Aorta (tissue), 5 donors: ENCODE measurements around the gene COQ3. TPM values are rescaled to one million over a fixed set of nuclear protein-coding genes. Genes with fewer than 3 reads are reported as not detected.

Experiments
- ATAC-seq: fragments of 200-7000 bp; cut with Tn5 transposase; one replicate; pipeline ENCODE4 v1.9.1; 2022; ENCODE audit warnings: moderate library complexity; ENCODE audit not compliant: low FRiP score
- DNase-seq, 2 donors: peaks; one replicate each; pipeline ENCODE4 v3.0.0-alpha.2; 2020
- H3K27ac ChIP-seq, 2 donors: one replicate each; pipeline ENCODE4 v1.5.1; 2013; ENCODE audit warnings: low read length in 2 of 2, mild to moderate bottlenecking in 2 of 2, moderate library complexity in 2 of 2, control low read depth in 1 of 2, inconsistent platforms in 1 of 2, low read depth in 1 of 2
- H3K27me3 ChIP-seq, 2 donors: one replicate each; pipeline ENCODE4 v1.6.1; 2013; ENCODE audit warnings: control low read depth in 1 of 2, low read length in 1 of 2, mild to moderate bottlenecking in 1 of 2, moderate library complexity in 1 of 2; ENCODE audit not compliant: insufficient read depth in 2 of 2, control insufficient read depth in 1 of 2
- H3K36me3 ChIP-seq, 2 donors: one replicate each; pipeline ENCODE4 v1.6.1; 2013; ENCODE audit warnings: control low read depth in 1 of 2, low read length in 1 of 2, mild to moderate bottlenecking in 1 of 2; ENCODE audit not compliant: insufficient read depth in 2 of 2, control insufficient read depth in 1 of 2
- H3K4me1 ChIP-seq, 2 donors: one replicate each; pipeline ENCODE4 v1.6.1; 2013; ENCODE audit warnings: low read length in 2 of 2, control low read depth in 1 of 2, mild to moderate bottlenecking in 1 of 2, moderate library complexity in 1 of 2; ENCODE audit not compliant: insufficient read depth in 2 of 2, control insufficient read depth in 1 of 2
- H3K4me3 ChIP-seq, 2 donors: one replicate each; pipeline ENCODE4 v1.5.1; 2013; ENCODE audit warnings: low read length in 2 of 2, control low read depth in 1 of 2, mild to moderate bottlenecking in 1 of 2
- H3K9me3 ChIP-seq: one replicate; pipeline ENCODE4 v1.6.1; 2013; ENCODE audit warnings: mild to moderate bottlenecking, low read length; ENCODE audit not compliant: control insufficient read depth
- WGBS, 2 donors: extraction: QIAGEN DNeasy Blood & Tissue Kit; methylation state at CpG; one replicate each; pipeline ENCODE4 v1.1.7; 2013; 5-methylcytosine and 5-hydroxymethylcytosine counted together
- intact Hi-C, 2 donors: fragments of 100-400 bp; cut with DNase I; formaldehyde crosslinking; loops; one replicate each; pipeline versions ENCODE4 v1.14.2 to v1.15.0; 2022
- polyA plus RNA-seq, 2 donors: library from polyadenylated mRNA; stranded (reverse); fragments of 200-250 nt; gene quantifications; one replicate each; pipeline ENCODE4 v1.2.3, GENCODE V29; 2013
- total RNA-seq, 2 donors: library from RNA; stranded (reverse); fragmentation: NEBNext Ultra II Directional; extraction: Animal tissue kit (Norgen Biotek cat#: 25700); gene quantifications; one replicate each; pipeline ENCODE4 v1.2.1, GENCODE V29; 2021
- donor health status: healthy with polysubstance abuse.
- donor health status: Bipolar disorder and iron deficiency.
- donor health status: DM: no; HTN: no; CAD: no.
- donor health status: DM: no; HTN: no; CAD: no.
- donor health status: DM: yes; HTN: yes; CAD: no.

Gene COQ3
- total and polyA plus RNA-seq, 4 donors, result 2.4 to 11.6 (median 5.6) TPM

DNA sequence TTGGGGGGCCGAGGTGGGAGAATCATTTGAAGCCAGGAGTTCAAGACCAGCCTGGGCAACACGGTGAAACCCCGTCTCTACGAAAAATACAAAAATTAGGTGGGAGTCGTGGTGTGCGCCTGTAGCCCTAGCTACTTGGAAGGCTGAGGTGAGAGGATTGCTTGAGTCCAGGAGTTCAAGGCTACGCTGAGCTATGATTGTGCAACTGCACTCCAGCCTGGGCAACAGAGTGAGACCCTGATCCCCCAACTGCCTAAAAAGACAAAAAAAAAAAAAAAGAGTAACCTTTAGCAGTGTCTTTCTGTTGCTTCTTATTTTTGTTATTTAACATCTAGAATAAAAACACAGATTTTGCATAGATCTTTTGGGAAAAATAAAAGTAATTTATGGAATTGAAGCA is 13.1 kb upstream of the COQ3 start:
- H3K4me3 ChIP-seq, result no peak overlapping the region
- H3K36me3 ChIP-seq, result peaks cover 2 to 12% of the 10 kb centered on the region in 2 donors
- 82% methylated on average over 7 of the region's 7 CpGs for WGBS, 2 donors
- H3K9me3 ChIP-seq, result no peaks in the 10 kb centered on the region
- H3K4me1 ChIP-seq, result no peaks in the 10 kb centered on the region
- DNase-seq, result no peak
- no peak for ATAC-seq
- intact Hi-C loops, result no loop called here
- H3K27me3 ChIP-seq, result no peaks in the 10 kb centered on the region
- no peak overlapping the region for H3K27ac ChIP-seq

DNA sequence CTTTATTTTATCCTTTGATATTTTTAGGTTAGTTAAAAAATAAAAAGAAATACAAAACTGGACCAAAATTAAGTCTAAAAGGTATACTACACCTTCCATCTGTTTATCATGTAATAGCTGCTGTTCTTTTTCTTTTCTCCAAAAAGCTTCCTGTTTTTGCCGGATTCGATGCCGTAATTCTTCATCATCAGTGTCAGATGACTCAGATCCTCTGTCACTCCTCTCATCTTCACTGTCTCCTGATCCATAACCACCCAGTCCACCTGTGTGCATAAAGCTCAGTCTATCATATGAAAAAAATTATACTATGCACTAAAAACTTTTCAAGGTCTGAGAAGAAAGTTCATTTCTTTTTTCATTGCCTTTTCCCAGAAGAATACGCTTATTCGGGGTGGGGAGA is 8.5 kb upstream of the COQ3 start:
- peaks cover 7 to 10% of the 10 kb centered on the region in 2 donors for H3K36me3 ChIP-seq
- no peaks in the 10 kb centered on the region for H3K4me1 ChIP-seq
- no peaks in the 10 kb centered on the region for H3K27me3 ChIP-seq
- H3K27ac ChIP-seq, result no peak overlapping the region
- no peaks in the 10 kb centered on the region for H3K9me3 ChIP-seq
- DNase-seq (no peak), ATAC-seq (no peak)
- 87% methylated on average over 5 of the region's 5 CpGs for WGBS, 2 donors
- intact Hi-C loops, result no loop called here
- no peak overlapping the region for H3K4me3 ChIP-seq

DNA sequence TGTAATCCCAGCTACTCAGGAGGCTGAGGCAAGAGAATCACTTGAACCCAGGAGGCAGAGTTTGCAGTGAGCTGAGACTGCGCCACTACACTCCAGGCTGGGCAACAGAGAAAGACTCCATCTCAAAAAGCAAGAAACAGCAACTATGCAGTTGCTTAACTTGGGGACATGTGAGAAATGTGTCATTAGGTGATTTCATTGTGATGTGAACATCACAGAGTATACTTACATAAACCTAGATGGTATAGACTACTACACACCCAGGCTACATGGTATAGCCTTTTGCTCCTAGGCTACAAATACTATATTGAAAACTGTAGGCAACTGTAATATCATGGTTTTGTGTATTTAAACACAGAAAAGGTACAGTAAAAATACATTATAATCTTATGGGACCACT is 3.3 kb upstream of the COQ3 start:
- Histone ChIP-seq H3K4me1 (no peaks in the 10 kb centered on the region), H3K4me3 (no peak overlapping the region), H3K27ac (no peak overlapping the region), H3K27me3 (no peaks in the 10 kb centered on the region), H3K9me3 (no peaks in the 10 kb centered on the region), H3K36me3 (peaks cover 0 to 5% of the 10 kb centered on the region in 2 donors)
- no peak for ATAC-seq
- no peak for DNase-seq
- WGBS, 2 donors, result 0 to 52% methylated on average over 1 of the region's 1 CpG
- intact Hi-C loops, result no loop called here

DNA sequence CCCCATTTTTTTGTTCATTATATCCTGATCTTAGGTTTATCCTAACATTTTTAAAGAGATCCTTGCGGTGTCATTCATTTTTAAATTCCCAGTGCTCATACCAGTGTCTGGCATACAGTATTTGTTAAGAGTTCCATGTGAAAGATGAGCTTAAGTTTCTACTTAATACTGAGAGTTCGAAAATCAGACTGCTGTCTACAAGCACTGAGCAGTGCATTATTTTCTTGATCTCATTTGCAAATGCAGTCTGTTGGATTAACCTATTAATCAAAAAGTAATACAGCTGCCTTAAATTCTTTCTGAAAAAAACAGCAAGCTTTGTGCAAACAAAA is 663 bp downstream of the COQ3 start:
- intact Hi-C loops, result no loop called here
- ATAC-seq (no peak), DNase-seq (no peak)
- Histone ChIP-seq H3K4me3 (peak overlapping the region; percentile 58 to 89), H3K27ac (no peak overlapping the region), H3K9me3 (no peaks in the 10 kb centered on the region), H3K4me1 (no peaks in the 10 kb centered on the region), H3K36me3 (no peaks in the 10 kb centered on the region), H3K27me3 (no peaks in the 10 kb centered on the region)
- WGBS, 2 donors, result 9 to 14% methylated on average over 2 of the region's 2 CpGs

DNA sequence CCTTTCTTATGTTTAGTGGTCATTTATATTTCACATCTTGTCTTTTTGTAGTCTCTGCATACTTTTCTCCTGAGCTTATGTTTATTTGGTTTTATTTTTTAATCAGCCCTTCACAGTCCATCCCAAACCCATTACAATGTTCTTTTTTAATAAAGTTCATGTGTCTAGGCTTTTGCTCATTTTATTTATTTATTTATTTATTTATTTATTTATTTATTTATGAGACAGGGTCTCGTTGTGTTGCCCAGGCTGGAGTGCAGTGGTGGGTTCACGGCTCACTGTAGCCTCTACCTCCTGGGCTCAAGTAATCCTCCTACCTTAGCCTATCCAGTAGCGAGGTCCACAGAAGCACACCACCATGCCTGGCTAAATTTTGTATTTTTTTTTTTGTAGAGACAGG is 3.1 kb downstream of the COQ3 start:
- no peak overlapping the region for H3K27ac ChIP-seq
- DNase-seq (no peak), ATAC-seq (no peak)
- H3K36me3 ChIP-seq, result no peaks in the 10 kb centered on the region
- 95% methylated on average over 3 of the region's 3 CpGs for WGBS, 2 donors
- no peaks in the 10 kb centered on the region for H3K9me3 ChIP-seq
- H3K4me1 ChIP-seq, result no peaks in the 10 kb centered on the region
- intact Hi-C loops, result no loop called here
- H3K4me3 ChIP-seq, result no peak overlapping the region
- H3K27me3 ChIP-seq, result no peaks in the 10 kb centered on the region

DNA sequence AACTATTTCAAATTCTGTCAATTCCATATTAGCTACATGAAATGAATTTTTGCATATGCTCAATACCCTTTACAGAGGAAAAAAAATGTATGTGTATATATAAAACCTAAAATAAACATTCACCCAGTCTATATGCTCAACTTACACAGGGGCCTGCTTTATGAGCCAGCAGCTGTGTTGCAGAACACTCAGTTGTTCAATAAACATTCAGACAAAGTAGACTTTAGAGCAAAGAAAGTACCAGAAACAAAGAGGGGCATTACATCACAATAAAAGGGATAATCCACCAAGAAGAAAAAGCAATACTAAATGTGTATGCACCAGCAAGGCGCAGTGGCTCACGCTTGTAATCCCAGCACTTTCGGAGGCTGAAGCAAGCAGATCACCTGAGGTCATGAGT is 9.5 kb downstream of the COQ3 start:
- intact Hi-C loops, result no loop called here
- WGBS, 2 donors, result 92 to 96% methylated on average over 3 of the region's 3 CpGs
- H3K4me3 ChIP-seq, result no peak overlapping the region
- H3K27ac ChIP-seq, result no peak overlapping the region
- no peaks in the 10 kb centered on the region for H3K27me3 ChIP-seq
- no peak for ATAC-seq
- no peaks in the 10 kb centered on the region for H3K4me1 ChIP-seq
- no peak for DNase-seq
- H3K36me3 ChIP-seq, result no peaks in the 10 kb centered on the region
- no peaks in the 10 kb centered on the region for H3K9me3 ChIP-seq

DNA sequence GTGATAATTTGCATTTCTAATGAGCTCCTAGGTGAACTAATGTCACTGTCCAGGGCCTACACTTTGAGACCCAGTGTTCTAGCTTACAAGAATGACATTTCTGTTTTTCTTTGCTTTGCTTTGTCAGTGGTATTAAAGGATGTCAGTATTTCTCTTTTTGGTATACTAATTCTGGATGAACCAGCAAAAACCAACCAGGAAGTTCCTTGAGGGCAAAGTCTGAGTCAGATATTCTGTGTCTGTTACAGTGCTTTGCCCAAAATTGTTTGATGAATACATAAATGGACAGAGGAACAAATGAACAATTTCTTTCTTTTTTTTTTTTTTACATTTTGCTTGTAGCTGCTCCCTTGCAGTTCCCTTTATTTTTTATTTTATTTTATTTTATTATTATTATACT is 15.4 kb downstream of the COQ3 start:
- no peaks in the 10 kb centered on the region for H3K4me1 ChIP-seq
- no peak overlapping the region for H3K4me3 ChIP-seq
- no peak overlapping the region for H3K27ac ChIP-seq
- intact Hi-C loops, result no loop called here
- H3K27me3 ChIP-seq, result no peaks in the 10 kb centered on the region
- no peak for ATAC-seq
- no peaks in the 10 kb centered on the region for H3K36me3 ChIP-seq
- H3K9me3 ChIP-seq, result no peaks in the 10 kb centered on the region
- DNase-seq, result no peak

DNA sequence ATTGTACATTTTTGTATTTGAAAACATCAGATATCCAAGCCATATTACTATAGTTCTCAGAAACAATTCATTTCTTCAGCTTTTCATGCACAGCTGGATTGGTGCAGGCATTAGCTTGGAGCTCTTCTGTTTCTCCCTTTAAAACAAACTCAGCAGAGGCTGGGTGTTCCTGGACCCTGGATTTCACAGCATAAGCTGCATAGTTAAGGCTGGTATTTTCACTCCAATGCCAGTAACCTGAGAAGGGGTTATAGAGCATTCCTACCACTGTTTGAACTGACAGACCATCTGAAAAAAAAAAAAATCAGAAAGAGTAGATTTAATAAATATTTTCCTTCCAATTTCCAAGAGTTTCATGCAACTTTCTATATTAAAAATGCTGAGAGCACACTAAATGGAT is 24.5 kb downstream of the COQ3 start:
- ATAC-seq (no peak), DNase-seq (no peak)
- intact Hi-C loops, result no loop called here
- Histone ChIP-seq H3K4me3 (no peak overlapping the region), H3K36me3 (no peaks in the 10 kb centered on the region), H3K27me3 (no peaks in the 10 kb centered on the region), H3K27ac (no peak overlapping the region), H3K4me1 (no peaks in the 10 kb centered on the region), H3K9me3 (no peaks in the 10 kb centered on the region)

DNA sequence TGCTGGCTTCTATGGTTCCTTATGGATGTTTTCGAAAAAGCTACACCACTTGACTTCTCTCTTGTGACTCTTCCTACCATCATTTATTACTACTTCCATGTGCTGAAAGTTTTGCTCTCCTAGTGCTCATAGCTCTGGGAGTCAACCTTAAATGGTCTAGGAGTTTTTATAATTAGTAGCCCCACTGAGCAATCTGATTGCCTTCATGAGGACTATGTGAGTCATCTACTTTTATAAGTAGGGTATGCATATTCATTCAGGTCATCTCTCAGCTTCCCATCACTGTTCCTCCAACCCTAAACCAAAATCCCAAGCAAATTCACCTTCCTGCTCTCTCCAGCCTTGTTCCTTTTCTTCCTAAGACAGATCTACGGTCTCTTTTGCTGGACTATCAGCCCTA is 27.1 kb downstream of the COQ3 start:
- ATAC-seq, result no peak
- no peaks in the 10 kb centered on the region for H3K4me1 ChIP-seq
- intact Hi-C loops, result no loop called here
- no peak overlapping the region for H3K4me3 ChIP-seq
- 87 to 94% methylated on average over 2 of the region's 2 CpGs for WGBS, 2 donors
- H3K27ac ChIP-seq, result no peak overlapping the region
- no peak for DNase-seq
- no peaks in the 10 kb centered on the region for H3K27me3 ChIP-seq
- no peaks in the 10 kb centered on the region for H3K36me3 ChIP-seq
- no peaks in the 10 kb centered on the region for H3K9me3 ChIP-seq

DNA sequence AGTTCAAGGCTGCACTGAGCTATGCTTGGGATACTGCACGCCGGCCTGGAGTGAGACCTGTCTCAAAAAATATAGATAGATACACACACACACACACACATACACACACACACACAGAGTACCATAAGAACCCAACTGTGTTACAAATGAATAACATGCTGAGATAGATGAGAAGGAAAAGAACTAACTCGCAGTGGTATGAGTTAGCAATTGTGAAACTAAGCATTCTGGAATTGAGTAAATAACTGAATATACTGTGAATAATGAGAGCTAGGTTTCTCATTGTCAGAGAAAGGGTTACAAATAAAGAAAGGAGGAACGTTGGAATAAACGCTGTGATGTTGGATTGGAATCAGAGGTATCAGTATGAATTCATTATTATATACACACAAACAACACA is 30.0 kb downstream of the COQ3 start:
- Histone ChIP-seq H3K4me1 (no peaks in the 10 kb centered on the region), H3K27me3 (no peaks in the 10 kb centered on the region), H3K9me3 (no peaks in the 10 kb centered on the region), H3K27ac (no peak overlapping the region), H3K36me3 (no peaks in the 10 kb centered on the region), H3K4me3 (no peak overlapping the region)
- 83 to 84% methylated on average over 5 of the region's 5 CpGs for WGBS, 2 donors
- ATAC-seq (no peak), DNase-seq (no peak)
- intact Hi-C loops, result no loop called here
